Astrocyte (in vitro differentiated cells and primary cell): ENCODE measurements around the gene OSBPL1A.

Source experiments
- CTCF ChIP-seq: IDR thresholded peaks from 2 replicates; pipeline ENCODE4 v1.5.1; 2011; ENCODE audit warnings: low read depth, mild to moderate bottlenecking, inconsistent platforms, low read length, moderate library complexity; ENCODE audit not compliant: insufficient read depth
- EZH2 ChIP-seq: IDR thresholded peaks from 2 replicates; pipeline ENCODE4 v1.6.1; 2012; ENCODE audit warnings: mild to moderate bottlenecking, low read length, inconsistent platforms; ENCODE audit not compliant: insufficient read depth

- TF ChIP-seq CTCF (no peak), EZH2 (no peak)
Observed at GRCh38 chr18:24115628-24116027, 282.0 kb downstream of the OSBPL1A start.
